CD14-positive monocyte (primary cell): Measurements from ENCODE around the gene GNG13. TPM values are rescaled to one million over a fixed set of nuclear protein-coding genes. Genes with fewer than 3 reads are reported as not detected.

Source experiments
- DNase-seq, 3 donors: peaks; one replicate each; pipeline ENCODE4 v3.0.0-alpha.2; 2011 to 2022
- H2AFZ ChIP-seq: 2 replicates; pipeline ENCODE4 v1.6.0; 2012; ENCODE audit warnings: mild to moderate bottlenecking, low read depth, low read length, inconsistent platforms; ENCODE audit not compliant: insufficient read depth, poor library complexity, severe bottlenecking
- H3K27ac ChIP-seq, 2 donors: 1 replicate in 1 of 2; 2 replicates in 1 of 2; pipeline ENCODE4 v1.5.1; 2012 to 2013; ENCODE audit warnings: low read length in 2 of 2, control low read depth in 1 of 2, inconsistent platforms in 1 of 2, low read depth in 1 of 2, mild to moderate bottlenecking in 1 of 2
- H3K27me3 ChIP-seq, 2 donors: one replicate each; pipeline versions ENCODE4 v1.6.0 to v1.6.1; 2011 to 2013; ENCODE audit warnings: low read length in 2 of 2; ENCODE audit not compliant: control insufficient read depth in 2 of 2, insufficient read depth in 2 of 2
- H3K36me3 ChIP-seq, 2 donors: replicated peaks in 1 of 2; 1 replicate in 1 of 2; 2 replicates in 1 of 2; pipeline versions ENCODE4 v1.5.1 to v1.6.1; 2012 to 2013; ENCODE audit warnings: low read length in 2 of 2, control low read depth in 1 of 2, inconsistent platforms in 1 of 2, mild to moderate bottlenecking in 1 of 2; ENCODE audit not compliant: insufficient read depth in 2 of 2, control insufficient read depth in 1 of 2
- H3K4me1 ChIP-seq, 2 donors: 1 replicate in 1 of 2; 2 replicates in 1 of 2; pipeline versions ENCODE4 v1.5.1 to v1.6.1; 2012 to 2013; ENCODE audit warnings: low read length in 2 of 2, control low read depth in 1 of 2, inconsistent platforms in 1 of 2, mild to moderate bottlenecking in 1 of 2, moderate library complexity in 1 of 2; ENCODE audit not compliant: insufficient read depth in 2 of 2, control insufficient read depth in 1 of 2
- H3K4me2 ChIP-seq: replicated peaks from 2 replicates; pipeline ENCODE3; 2012; ENCODE audit warnings: low read length, moderate library complexity, mild to moderate bottlenecking; ENCODE audit not compliant: poor library complexity, severe bottlenecking; ENCODE audit errors: extremely low read depth
- H3K4me3 ChIP-seq, 3 experiments: fragments of 200-600 bp in 1 of 3; sonication (generic) in 1 of 3; replicated peaks in 1 of 3; 1 replicate in 2 of 3; 2 replicates in 1 of 3; pipeline ENCODE4 v1.5.1; 2011 to 2013; ENCODE audit warnings: low read length in 3 of 3, mild to moderate bottlenecking in 3 of 3, control low read depth in 2 of 3, low read depth in 2 of 3, inconsistent platforms in 1 of 3, moderate library complexity in 1 of 3
- H3K79me2 ChIP-seq: 2 replicates; pipeline ENCODE4 v1.6.0; 2012; ENCODE audit warnings: mild to moderate bottlenecking, control low read depth, inconsistent platforms, low read length, moderate library complexity; ENCODE audit not compliant: insufficient read depth
- H3K9ac ChIP-seq: 2 replicates; pipeline ENCODE4 v1.6.0; 2017; ENCODE audit warnings: low read length, mild to moderate bottlenecking; ENCODE audit not compliant: insufficient read depth, poor library complexity, severe bottlenecking
- H3K9me3 ChIP-seq, 2 donors: replicated peaks in 1 of 2; 1 replicate in 1 of 2; 2 replicates in 1 of 2; pipeline versions ENCODE4 v1.5.1 to v1.6.1; 2012 to 2013; ENCODE audit warnings: low read length in 2 of 2, control low read depth in 1 of 2; ENCODE audit not compliant: control insufficient read depth in 1 of 2, insufficient read depth in 1 of 2
- H4K20me1 ChIP-seq: 2 replicates; pipeline ENCODE4 v1.6.0; 2012; ENCODE audit warnings: mild to moderate bottlenecking, low read length, control low read depth, moderate library complexity; ENCODE audit not compliant: insufficient read depth
- H3K27ac Mint-ChIP-seq, 7 donors: one replicate each; pipeline ENCODE4 v1.8.0; 2020; ENCODE audit warnings: mild to moderate bottlenecking in 7 of 7, mixed read lengths in 7 of 7, moderate library complexity in 6 of 7, inconsistent platforms in 2 of 7
- H3K27me3 Mint-ChIP-seq, 3 donors: one replicate each; pipeline ENCODE4 v1.8.0; 2021 to 2022; ENCODE audit warnings: low read depth in 3 of 3, mild to moderate bottlenecking in 3 of 3, mixed read lengths in 3 of 3, moderate library complexity in 3 of 3, inconsistent platforms in 1 of 3
- H3K36me3 Mint-ChIP-seq, 2 donors: one replicate each; pipeline ENCODE4 v1.8.0; 2020; ENCODE audit warnings: mixed read lengths in 2 of 2, inconsistent platforms in 1 of 2, mild to moderate bottlenecking in 1 of 2
- H3K4me1 Mint-ChIP-seq: one replicate; pipeline ENCODE4 v1.8.0; 2020; ENCODE audit warnings: mild to moderate bottlenecking, mixed read lengths
- H3K4me3 Mint-ChIP-seq, 2 donors: one replicate each; pipeline ENCODE4 v1.8.0; 2020; ENCODE audit warnings: mild to moderate bottlenecking in 2 of 2, mixed read lengths in 2 of 2, moderate library complexity in 1 of 2
- H3K9me3 Mint-ChIP-seq, 7 donors: one replicate each; pipeline ENCODE4 v1.8.0; 2020 to 2022; ENCODE audit warnings: mixed read lengths in 7 of 7, mild to moderate bottlenecking in 6 of 7, moderate library complexity in 6 of 7, inconsistent platforms in 2 of 7
- CTCF ChIP-seq: fragments of 200-600 bp; IDR thresholded peaks from one replicate; pipeline ENCODE4 v1.8.0; 2022; ENCODE audit warnings: antibody characterized with exemption, mild to moderate bottlenecking
- WGBS: methylation state at CpG from one replicate; pipeline ENCODE4 v1.1.5; 2013; ENCODE audit warnings: missing lambda C conversion rate; ENCODE audit not compliant: insufficient coverage; 5-methylcytosine and 5-hydroxymethylcytosine counted together
- intact Hi-C, 2 donors: fragments of 100-400 bp; cut with micrococcal nuclease; formaldehyde crosslinking; loops; one replicate each; pipeline versions ENCODE4 v1.15.0 to v1.15.1; 2023
- polyA plus RNA-seq, 3 donors: library from polyadenylated mRNA; depleted of rRNA in 1 of 3; unstranded in 2 of 3; stranded (reverse) in 1 of 3; fragments of 300-500 nt in 2 of 3; fragments of >200 nt in 1 of 3; fragmentation: Illumina TruSeq in 2 of 3; gene quantifications; 1 replicate in 2 of 3; 2 replicates in 1 of 3; pipeline ENCODE4 v1.2.3, GENCODE V29; 2012 to 2021

Gene GNG13
- polyA plus RNA-seq, 3 donors: not detected

DNA sequence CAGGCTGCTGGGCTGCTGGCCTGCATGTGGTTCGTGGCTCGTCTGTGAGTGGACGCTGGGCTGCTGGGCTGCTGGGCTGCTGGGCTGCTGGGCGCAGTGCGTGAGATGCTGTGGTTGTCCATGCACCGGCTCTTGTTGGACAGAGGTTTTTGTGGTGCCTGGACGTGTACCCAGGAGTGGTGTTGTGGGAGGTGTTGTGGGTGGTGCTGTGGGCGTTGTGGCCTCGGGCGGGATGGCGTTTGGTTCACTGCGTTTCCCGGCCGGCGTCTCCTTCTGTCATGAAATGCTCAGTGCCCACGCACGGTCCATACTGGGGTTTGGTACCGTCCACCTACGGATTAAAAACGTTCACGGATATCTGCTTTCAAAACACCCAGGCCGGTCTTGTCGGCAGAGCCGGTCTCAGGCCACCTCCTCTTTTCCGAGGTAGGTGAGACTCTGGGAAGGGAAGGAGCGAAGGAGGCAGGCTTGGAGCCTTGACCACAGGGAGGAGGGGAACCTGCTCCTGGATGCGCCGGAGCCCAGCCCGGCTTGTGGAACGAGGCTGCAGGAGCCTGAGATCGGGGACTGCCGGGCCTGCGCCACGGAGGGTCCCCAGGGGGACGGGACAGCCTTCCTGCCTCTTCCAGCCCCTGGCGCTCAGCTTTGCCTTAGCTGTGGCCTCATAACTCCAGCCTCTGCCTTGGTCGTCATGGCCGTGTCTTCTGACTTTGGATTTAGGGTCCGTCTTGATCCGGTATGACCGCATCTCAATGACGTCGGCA, 29.8 kb upstream of the GNG13 start:
- H3K27me3 Mint-ChIP-seq: peaks cover 9 to 19% (median 11%) of the 10 kb centered on the region in 3 donors
- no peak overlapping the region for H3K4me3 Mint-ChIP-seq
- H3K36me3 ChIP-seq: no peaks in the 10 kb centered on the region
- H3K4me2 ChIP-seq: no peak overlapping the region
- H2AFZ ChIP-seq: no peak overlapping the region
- intact Hi-C loops: loop anchor here in 1 of 2 donors (5.0 kb wide), 1 partner anchor 172 kb away; no protein-coding TSS in a partner anchor
- peak overlapping the region in 1 of 7 donors; percentile 84 for H3K27ac Mint-ChIP-seq
- peaks cover under 1 to 5% of the 10 kb centered on the region in 2 donors for H3K9me3 ChIP-seq
- no peak overlapping the region for H3K9ac ChIP-seq
- DNase-seq: no peak
- no peak overlapping the region for H3K27ac ChIP-seq
- H3K27me3 ChIP-seq: no peaks in the 10 kb centered on the region
- H3K4me1 Mint-ChIP-seq: peaks cover 1% of the 10 kb centered on the region
- no peaks in the 10 kb centered on the region for H3K79me2 ChIP-seq
- no peaks in the 10 kb centered on the region for H4K20me1 ChIP-seq
- no peaks in the 10 kb centered on the region for H3K4me1 ChIP-seq
- no peak overlapping the region for H3K4me3 ChIP-seq
- WGBS: 86% methylated on average over 42 of the region's 43 CpGs
- H3K36me3 Mint-ChIP-seq: no peaks in the 10 kb centered on the region
- H3K9me3 Mint-ChIP-seq: peaks cover 0 to 11% (median 5%) of the 10 kb centered on the region in 7 donors
- no peak for TF ChIP-seq CTCF

- H3K4me3 ChIP-seq: no peak overlapping the region
- H3K36me3 Mint-ChIP-seq: no peaks in the 10 kb centered on the region
- peaks cover 1% of the 10 kb centered on the region for H3K4me1 Mint-ChIP-seq
- intact Hi-C loops: loop anchor here in 1 of 2 donors (10.0 kb wide), 1 partner anchor 96 kb away; no protein-coding TSS in a partner anchor
- H2AFZ ChIP-seq: no peak overlapping the region
- no peaks in the 10 kb centered on the region for H3K36me3 ChIP-seq
- no peaks in the 10 kb centered on the region for H4K20me1 ChIP-seq
- peaks cover 6 to 17% (median 13%) of the 10 kb centered on the region in 3 donors for H3K27me3 Mint-ChIP-seq
- H3K9me3 Mint-ChIP-seq: peaks cover 0 to 2% (median 0%) of the 10 kb centered on the region in 7 donors
- 85% methylated on average over 13 of the region's 17 CpGs for WGBS
- no peak overlapping the region for H3K9ac ChIP-seq
- H3K4me3 Mint-ChIP-seq: no peak overlapping the region
- H3K79me2 ChIP-seq: no peaks in the 10 kb centered on the region
- DNase-seq: no peak
- TF ChIP-seq CTCF: no peak
- H3K27ac Mint-ChIP-seq: no peak overlapping the region
- H3K9me3 ChIP-seq: no peaks in the 10 kb centered on the region
- H3K4me2 ChIP-seq: no peak overlapping the region
- no peaks in the 10 kb centered on the region for H3K27me3 ChIP-seq
- H3K27ac ChIP-seq: no peak overlapping the region
- H3K4me1 ChIP-seq: no peaks in the 10 kb centered on the region
Observed at GRCh38 chr16:828891-829290, 28.4 kb upstream of the GNG13 start.
